GM12864 (cell line): Measurements from ENCODE around the gene RPL10A.

Experiments used
- DNase-seq: peaks from one replicate; pipeline ENCODE4 v3.0.0-alpha.2; 2011; ENCODE audit warnings: low read depth
- H3K4me3 ChIP-seq: 2 replicates; pipeline ENCODE4 v1.5.1; 2011; ENCODE audit warnings: mild to moderate bottlenecking, low read depth, low read length, control low read depth
- TF ChIP-seq, protein P1 (sequence below): IDR thresholded peaks from 2 replicates; pipeline ENCODE4 v1.5.1; 2011; ENCODE audit warnings: low read depth, mild to moderate bottlenecking, moderate library complexity, low read length, control low read depth, inconsistent platforms; ENCODE audit errors: missing control alignments

The RPL10A gene

DNA sequence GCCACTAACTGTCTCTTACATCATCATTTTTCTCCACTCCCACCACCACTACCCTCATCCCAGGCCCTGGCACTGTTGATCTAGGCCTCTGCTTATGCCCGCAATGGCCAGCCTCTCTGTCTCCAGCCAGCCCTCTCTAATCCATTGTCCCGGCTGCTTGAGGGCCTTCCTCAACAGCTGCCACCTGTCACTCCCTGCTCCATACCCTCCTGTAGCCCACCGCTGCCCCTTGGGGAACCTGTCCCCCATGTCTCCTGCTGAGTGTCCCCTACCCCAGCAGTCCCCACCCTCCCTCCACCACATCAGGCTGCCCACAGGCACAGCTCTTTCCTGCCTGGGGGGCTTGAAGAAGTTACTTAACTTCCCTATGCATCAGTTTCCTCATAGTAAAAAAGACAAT is 15.3 kb downstream of the RPL10A start:
- H3K4me3 ChIP-seq, result no peak overlapping the region
- no peak for DNase-seq
- TF ChIP-seq, protein P1, sequence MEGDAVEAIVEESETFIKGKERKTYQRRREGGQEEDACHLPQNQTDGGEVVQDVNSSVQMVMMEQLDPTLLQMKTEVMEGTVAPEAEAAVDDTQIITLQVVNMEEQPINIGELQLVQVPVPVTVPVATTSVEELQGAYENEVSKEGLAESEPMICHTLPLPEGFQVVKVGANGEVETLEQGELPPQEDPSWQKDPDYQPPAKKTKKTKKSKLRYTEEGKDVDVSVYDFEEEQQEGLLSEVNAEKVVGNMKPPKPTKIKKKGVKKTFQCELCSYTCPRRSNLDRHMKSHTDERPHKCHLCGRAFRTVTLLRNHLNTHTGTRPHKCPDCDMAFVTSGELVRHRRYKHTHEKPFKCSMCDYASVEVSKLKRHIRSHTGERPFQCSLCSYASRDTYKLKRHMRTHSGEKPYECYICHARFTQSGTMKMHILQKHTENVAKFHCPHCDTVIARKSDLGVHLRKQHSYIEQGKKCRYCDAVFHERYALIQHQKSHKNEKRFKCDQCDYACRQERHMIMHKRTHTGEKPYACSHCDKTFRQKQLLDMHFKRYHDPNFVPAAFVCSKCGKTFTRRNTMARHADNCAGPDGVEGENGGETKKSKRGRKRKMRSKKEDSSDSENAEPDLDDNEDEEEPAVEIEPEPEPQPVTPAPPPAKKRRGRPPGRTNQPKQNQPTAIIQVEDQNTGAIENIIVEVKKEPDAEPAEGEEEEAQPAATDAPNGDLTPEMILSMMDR, result no peak

DNA sequence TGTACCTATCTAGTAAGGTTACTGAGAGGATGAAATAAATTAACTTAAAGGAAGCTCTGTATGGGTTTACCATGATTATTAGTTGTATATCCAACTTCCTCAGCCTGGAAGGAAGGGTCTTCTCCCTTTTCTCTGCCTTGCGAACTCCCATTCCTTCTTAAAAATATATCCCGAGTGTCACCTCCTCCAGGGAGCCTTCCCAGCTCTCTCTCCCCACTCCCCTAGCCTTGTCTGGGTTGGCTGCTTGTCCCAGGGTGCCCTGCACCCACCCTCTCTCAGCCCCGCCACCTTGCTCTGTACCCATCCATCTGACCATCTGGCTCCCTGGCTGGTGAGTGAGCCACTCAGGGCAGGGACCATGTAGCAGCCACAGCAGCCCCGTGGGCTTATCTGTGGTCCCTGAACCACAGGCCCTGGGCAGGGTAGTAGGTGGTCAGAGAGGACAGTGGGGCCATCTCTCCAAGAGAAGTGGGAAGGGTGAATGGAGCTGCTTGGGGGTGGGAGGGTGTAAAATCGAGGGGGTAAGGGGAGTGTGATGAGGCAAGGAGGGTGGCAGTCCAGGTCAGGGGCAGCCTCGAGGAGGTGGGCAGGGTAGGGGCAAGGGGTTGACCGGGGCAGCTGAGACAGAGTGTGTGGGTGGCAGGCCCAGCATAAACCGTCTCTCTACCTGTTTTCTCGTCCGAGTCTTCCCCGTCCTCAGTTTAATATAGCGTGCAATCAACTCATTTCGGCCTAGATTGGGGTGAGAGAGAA is 15.9 kb downstream of the RPL10A start:
- no peak for DNase-seq
- TF ChIP-seq, protein P1, result no peak
- no peak overlapping the region for H3K4me3 ChIP-seq

DNA sequence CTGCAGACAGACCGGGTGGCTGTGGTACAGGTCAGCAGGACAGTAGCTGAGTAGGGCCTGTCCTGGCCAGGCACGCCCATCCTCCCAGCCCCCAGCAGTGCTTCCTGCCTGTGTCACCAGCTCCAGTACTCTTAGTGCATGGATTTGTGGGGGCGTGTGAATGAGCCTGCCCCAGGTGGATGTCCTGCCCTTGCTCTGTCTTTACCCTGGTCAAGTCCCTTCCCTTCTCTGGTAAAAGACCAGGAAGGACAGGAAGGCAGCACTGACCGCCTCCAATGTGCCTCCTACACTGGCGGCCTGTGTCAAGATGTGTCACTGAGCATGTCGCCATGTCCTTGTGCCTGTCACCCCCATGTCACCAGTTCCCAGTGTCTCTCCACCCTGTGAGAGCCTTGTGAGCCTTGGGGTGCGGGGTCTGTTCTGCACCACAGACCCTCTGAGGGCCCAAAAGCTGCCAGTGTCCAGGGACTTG is 16.8 kb downstream of the RPL10A start:
- H3K4me3 ChIP-seq, result no peak overlapping the region
- no peak for DNase-seq
- TF ChIP-seq, protein P1, result no peak

DNA sequence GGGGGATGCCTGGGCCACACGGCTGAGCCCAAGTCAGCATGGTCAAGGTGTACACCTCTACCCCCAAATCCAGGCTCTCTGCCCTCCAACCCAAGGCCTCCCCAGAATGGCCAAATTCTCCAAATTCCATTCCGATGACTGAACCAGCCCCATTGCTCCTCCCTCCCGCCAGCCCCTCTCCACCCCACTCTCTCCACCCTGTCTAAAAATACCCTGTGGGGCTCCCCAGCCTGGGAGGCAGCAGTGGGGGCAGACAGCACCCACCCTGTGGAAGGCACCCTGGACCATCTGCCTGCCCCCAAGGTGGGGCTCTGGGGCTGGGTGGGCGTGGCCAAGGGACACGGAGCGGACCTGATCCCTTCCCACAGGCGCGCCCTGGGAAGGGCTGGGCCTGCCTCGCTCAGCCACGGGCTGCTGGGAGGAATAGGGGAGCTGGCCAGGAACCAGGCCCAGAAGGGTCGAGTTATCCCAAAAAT is 17.2 kb downstream of the RPL10A start:
- TF ChIP-seq, protein P1, result no peak
- no peak overlapping the region for H3K4me3 ChIP-seq
- no peak for DNase-seq

DNA sequence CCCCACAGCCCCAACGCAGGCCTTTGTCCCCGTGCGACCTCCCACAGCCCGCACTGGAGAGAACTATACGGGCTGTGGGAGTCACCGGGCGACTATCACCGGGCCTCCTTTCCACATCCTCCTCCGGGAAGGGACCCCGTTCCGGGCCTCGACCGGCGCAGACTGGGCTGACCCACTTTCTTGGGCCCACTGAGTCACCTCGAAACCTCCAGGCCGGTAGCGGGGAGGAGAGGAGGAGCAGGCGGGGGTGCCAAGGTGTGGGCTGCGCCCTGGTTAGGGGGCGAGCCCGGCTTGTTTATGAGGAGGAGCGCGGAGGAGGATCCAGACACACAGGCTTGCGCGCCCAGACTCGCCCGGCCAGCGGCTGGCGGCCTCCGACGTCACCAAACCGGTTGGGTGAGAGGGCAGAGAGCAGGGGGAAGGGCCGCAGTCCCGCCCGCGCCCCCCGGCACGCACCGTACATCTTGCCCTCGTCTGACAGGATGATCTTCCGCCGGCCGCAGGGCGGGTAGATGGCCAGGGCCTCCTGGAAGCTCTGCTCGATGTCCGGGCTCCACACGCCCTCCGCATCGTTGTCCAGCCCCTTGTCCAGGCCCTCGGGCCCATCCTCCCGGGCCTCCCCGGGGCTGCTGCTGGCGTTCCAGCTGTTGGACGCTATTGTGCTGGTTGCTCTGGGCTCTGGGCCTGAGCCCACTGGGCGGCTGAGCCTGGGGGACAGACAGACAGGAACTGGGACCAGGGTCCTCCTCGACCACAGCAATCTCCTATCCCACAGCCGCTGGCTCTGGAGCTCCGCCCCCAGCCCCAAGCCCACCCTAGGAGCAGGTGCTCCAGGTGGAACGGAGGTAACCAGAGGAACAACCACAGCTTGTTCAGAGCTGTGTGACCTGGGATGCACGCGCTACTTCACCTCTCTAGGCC is 18.1 kb downstream of the RPL10A start:
- no peak overlapping the region for H3K4me3 ChIP-seq
- TF ChIP-seq, protein P1, result no peak
- DNase-seq, result no peak

DNA sequence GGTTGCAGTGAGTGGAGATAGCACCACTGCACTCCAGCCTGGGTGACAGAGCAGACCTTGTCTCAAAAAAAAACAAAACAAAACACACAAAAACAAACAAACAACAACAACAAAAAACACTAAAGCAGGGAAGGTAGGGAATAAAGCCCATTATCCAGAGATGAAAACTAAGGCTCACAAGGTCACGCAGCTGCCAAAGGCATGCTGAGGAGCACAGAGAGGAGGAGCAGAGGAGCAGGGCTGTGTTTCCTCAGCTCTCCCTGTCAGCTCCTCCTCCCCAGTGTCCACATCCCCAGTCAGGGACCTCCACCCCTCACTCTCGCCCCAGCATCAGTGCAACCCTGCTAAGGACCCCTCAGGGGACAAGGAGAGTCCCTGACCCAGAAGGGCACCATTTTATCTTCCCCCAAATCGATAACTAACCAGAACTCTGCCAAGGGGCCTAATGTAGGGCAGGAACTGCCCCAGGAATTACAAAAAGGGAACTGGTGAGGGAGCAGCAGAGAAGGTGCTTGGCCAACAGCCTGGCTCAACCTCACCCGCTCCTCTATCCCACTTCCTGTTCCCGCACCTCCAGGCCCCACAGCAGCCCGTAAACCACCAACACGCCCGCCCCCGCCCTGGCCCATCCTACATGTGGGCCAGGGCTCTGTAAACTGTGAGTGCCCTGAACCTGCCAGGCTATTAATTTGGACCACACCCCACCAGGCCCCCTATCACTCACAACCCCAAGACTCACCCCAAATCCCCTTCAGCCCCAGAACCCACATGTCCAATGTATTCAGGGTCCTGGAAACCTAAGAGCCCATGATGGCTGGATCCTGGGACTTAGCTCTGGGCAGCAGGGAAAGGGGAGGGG is 19.7 kb downstream of the RPL10A start:
- no peak overlapping the region for H3K4me3 ChIP-seq
- TF ChIP-seq, protein P1, result no peak
- DNase-seq, result no peak
